HG03558 (cell line): ENCODE results near the gene TBL1XR1.
A peak's percentile ranks its signal among the peaks of the same experiment; 100 is the strongest.
"Not testable (repeated sequence)": the region's sequence is repeated elsewhere in the genome, so short reads cannot be mapped to it uniquely, and the experiment has no call there.

Source experiments
- ATAC-seq: cut with Tn5 transposase; IDR thresholded peaks from one replicate; pipeline ENCODE4 v1.9.1; 2021; ENCODE audit warnings: moderate number of reproducible peaks; ENCODE audit not compliant: unreplicated experiment; ENCODE audit errors: extremely low read depth

TBL1XR1 gene

DNA sequence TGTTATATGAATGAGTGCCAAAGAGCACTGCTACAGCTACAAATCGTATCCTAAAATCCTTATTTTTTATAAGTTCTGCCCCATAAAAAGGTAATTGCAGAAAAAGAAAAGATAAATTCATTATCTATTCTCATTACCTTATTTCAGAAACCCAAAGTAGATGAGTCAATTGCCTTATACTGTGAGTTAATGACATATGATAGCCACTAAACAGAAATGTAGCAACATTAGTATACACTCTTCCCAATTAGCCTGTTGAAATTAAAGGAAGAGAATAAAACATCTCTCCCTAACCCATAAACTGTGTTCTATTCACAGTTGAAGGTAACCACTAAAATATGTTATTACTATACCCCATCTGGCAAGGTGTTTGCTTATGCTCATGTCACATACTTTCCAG, 11.0 kb downstream of the TBL1XR1 start:
- no peak for ATAC-seq

- ATAC-seq = peak; percentile 11
Measured at GRCh38 chr3:177185035-177185574, 12.2 kb downstream of the TBL1XR1 start.

DNA sequence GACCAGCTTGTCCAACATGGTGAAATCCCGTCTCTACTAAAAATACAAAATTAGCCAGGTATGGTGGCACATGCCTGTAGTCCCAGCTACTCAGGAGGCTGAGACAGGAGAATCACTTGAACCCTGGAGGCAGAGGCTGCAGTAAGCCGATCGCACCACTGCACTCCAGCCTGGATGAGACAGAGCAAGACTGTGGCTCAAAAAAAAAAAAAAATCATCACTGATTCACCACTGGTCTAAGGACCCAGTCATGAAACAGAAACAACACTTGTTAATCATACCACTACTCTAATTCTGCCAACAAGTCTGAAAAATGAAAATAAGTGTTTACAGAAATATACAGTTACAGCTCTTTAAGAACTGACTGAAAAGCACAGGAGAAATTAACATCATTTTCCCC, 12.7 kb downstream of the TBL1XR1 start:
- peak; percentile 86 for ATAC-seq

DNA sequence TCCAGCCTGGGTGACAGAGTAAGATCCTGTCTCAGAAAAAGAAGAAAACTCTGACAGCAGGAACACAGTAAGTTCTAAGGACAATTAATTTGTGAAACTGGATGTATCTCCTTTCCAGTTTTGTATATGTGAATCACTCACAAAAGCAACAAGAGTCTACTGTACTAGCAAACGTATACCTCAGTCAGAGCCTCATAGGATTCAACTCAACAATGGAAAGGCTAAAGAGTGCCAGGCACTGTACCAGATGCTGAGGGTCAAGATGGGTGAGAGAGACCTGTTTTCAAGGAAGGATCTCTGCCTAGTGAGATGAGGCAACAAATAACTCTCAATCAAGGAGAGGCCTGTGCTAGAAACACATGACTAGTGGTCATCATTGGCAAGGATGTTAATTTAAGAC, 14.9 kb downstream of the TBL1XR1 start:
- no peak for ATAC-seq

DNA sequence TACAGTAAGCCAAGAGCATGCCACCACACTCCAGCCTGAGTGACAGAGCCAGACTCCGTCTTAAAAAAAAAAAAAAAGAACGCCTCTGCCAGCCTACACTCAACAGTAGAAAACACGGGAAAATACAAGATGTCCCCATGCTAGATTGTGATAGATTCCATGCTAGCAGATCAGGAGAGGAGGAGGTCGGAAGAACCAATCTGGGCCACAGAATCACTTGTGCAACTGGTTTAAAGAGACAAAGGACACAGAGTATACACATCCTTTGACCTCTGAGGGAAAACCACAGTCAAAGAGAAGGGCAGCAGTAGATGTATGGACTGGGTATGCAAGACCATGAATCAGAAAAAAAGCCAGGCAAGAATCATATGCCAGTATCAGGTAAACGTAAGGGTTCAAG, 15.9 kb downstream of the TBL1XR1 start:
- no peak for ATAC-seq

- ATAC-seq = no peak
Measured at GRCh38 chr3:177180506-177180905, 16.8 kb downstream of the TBL1XR1 start.

DNA sequence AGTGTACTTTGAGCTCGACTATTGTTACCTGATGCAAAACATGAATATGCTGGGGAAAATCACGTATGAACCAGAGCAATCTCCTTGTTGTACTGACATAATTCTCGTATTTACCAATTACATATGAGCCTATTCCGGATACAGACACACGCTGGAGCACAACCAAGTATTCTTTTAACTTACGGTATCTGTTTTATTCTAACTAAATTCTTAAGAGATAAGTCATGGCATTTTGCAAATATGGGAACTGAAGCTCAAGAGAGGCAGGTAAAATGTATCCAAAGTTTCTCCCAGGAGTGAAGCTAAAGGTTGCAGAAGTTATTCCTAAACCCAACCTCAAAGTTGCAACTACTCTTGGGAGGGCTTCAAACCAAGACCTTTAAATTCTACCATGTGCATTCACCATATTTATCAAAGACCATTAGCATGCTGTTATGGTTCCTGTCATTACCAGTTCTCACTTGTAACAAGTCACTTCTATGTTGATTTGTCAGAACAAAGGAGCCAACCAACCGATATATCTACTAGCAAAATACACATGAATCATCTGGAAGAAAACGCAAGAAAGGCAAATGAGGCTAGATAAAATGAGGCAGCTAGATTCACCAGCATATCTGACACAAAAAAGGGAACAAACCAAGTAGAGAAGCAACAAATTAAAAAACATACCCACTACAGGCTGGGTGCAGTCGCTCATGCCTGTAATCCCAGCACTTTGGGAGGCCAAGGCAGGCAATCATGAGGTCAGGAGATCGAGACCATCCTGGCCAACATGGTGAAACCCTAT, 17.8 kb downstream of the TBL1XR1 start:
- no peak for ATAC-seq

GRCh38 chr3:177177749-177178221, 19.5 kb downstream of the TBL1XR1 start:
- no peak for ATAC-seq

DNA sequence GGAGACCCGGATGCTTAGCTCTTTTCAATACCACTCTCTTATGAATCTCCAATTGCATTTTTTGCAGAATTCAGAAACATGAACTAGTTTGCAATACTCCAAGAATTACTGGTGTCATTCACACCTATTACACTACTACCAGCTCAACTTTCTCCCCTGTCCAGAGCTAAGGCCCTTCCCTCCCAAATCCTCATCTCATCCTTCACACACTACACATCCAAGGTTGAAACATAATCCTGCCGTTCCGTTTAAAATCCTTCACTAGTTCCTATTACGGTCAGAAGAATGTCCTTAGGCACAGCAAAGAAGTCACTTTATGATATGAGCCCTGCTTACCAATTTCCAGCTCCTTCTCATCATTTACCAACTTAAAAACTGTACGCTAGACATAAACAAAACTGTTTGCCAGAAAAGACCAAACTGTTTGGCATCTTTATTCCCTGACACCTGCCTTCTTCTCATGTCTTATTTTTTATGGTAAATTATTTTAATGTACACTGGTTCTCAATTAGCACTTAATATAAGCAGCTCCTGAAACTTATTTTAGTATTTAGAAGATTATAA, 22.6 kb downstream of the TBL1XR1 start:
- no peak for ATAC-seq

GRCh38 chr3:177169936-177170722, 27.2 kb downstream of the TBL1XR1 start:
- ATAC-seq = no peak

- no peak for ATAC-seq
Measured at GRCh38 chr3:177168431-177168830, 28.9 kb downstream of the TBL1XR1 start.

DNA sequence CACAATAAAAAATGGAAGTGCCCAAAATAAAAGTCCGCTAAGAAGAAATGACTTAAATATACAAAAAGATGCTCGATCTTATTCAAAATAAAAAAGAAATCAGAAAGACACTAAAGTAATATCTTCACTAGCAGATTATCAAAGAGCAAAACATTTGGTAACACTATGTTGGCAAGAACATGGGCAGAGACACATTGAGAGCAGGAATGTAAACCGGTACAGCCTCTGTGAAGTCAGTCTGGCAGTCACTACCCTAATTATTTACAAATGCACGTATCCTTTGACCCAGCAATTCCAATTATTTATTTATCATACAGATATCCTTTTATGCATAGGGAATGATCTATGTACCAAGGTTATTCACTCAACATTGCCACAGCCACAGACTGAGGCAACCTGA, 34.5 kb downstream of the TBL1XR1 start:
- no peak for ATAC-seq

DNA sequence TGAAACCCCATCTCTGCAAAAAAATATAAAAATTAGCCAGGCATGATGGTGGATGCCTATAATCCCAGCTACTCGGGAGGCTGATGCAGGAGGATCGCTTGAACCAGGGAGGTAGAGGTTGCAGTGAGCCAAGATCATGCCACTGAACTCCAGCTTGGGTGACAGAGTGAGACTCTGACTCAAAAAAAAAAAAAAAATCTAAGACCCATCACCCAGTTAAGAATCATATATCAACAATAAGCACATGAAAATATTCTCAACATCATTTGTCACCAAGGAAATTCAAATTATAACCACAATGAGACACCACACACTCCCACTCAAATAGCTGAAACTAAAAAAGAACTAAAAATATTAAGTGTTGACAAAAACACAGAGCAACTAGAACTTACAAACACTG, 35.7 kb downstream of the TBL1XR1 start:
- not testable (repeated sequence) for ATAC-seq

DNA sequence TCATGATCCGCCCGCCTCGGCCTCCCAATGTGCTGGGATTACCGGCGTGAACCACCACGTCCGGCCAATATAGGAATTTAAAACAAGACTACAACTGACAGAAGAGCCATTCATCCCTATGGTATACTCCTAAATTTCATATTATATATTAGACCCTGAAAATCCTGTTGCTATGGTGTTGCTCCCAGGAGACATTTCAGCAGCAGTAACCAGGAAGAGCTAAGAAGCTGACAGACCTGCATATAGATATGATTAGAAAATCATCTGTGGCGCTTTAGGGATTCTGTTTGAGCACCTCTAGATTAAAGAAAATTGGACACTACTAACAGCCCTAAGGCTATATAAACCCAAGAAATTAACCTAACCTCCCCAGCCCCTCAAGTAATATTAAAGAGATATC, 38.8 kb downstream of the TBL1XR1 start:
- ATAC-seq = no peak

DNA sequence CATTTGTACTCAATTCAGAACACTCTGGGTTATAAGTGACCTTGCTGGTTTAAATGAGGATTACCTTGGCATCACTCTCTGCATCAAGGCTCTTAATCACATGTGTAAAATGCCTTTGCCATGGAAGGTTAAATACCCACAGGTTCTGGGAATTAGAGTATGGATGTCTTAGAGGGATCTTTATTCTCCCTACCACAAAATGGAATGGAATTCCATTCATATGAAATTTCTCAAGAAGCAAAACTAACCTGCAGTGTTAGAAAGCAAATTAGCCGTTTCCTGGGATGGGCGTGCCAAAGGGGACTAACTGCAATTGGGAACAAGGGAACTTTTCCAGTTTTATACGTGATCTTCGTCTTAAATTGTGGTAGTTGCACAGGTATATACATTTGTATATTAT, 39.8 kb downstream of the TBL1XR1 start:
- ATAC-seq = no peak

- no peak for ATAC-seq
Measured at GRCh38 chr3:177154733-177155132, 42.5 kb downstream of the TBL1XR1 start.

- peak; percentile 70 for ATAC-seq
Measured at GRCh38 chr3:177150970-177151627, 46.2 kb downstream of the TBL1XR1 start.

GRCh38 chr3:177150218-177150916, 46.9 kb downstream of the TBL1XR1 start:
- no peak for ATAC-seq

DNA sequence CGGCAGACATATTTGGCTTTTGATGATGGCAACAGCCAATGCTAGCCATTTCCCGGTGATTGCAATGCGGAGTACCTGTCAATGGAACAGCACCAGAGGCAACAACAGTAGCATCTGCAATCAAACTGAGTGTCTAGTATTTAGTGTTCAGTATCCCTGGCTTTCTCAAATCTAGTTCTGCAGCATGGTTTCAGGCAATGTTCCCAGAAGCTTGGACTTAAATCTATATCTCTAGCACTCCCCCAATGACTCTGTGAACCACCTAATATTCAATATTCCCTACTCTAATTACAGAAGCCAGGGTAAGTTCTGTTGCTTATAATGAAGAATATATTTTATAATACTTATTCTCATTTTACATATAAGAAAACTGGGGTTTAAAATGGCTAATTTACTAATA, 48.2 kb downstream of the TBL1XR1 start:
- no peak for ATAC-seq

GRCh38 chr3:177147790-177148189, 49.5 kb downstream of the TBL1XR1 start:
- no peak for ATAC-seq
